Measurements from ENCODE around the gene SAA2. TPM values are rescaled to one million over a fixed set of nuclear protein-coding genes. Genes with fewer than 3 reads are reported as not detected.
"Not testable (repeated sequence)": the region's sequence is repeated elsewhere in the genome, so short reads cannot be mapped to it uniquely, and the experiment has no call there.

The SAA2 gene
- polyA plus RNA-seq, 1 donor (not counting 4 experiments of a cell fraction or from before 2014, with no cell fraction given) = 1.2 TPM

DNA sequence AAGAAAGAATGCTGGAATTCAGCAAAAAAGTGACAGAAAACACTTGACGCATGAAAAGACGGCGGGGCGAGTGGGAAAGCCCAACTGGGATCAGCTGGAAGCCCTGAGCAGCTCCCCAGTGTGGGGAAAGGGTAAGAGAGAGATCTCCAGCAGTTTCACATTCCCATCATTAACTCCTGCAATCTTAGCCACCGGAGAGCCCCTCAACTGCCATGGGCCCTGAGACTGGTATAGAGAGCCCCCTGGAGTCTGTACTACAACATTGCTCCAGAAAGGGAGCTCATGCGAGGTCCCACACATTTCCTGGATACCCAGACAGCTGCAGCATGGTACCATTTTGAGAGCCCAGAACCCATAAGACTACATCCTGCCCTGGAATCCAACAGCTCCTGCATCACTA lies 44.7 kb downstream of the SAA2 start:
- Histone ChIP-seq H3K27me3 (ENCODE audit: control insufficient read depth, extremely low read depth, insufficient read depth, low read length) (peaks cover 2% of the 10 kb centered on the region), H3K9me3 (ENCODE audit: control insufficient read depth, low read depth, low read length) (no peaks in the 10 kb centered on the region), H3K9me1 (ENCODE audit: control insufficient read depth, extremely low read depth, insufficient read depth, low read length) (no peaks in the 10 kb centered on the region), H3K27ac (ENCODE audit: control insufficient read depth, insufficient read depth, low read length) (no peak overlapping the region), H3K4me1 (ENCODE audit: control insufficient read depth, extremely low read depth, insufficient read depth, low read length) (no peaks in the 10 kb centered on the region), H3K79me2 (ENCODE audit: control insufficient read depth, insufficient read depth, low read length) (no peaks in the 10 kb centered on the region), H3K4me3 (ENCODE audit: control insufficient read depth in 2 of 3, extremely low read depth in 1 of 3, insufficient read depth in 2 of 3, low read depth in 1 of 3, low read length in 3 of 3) (no peak overlapping the region), H4K20me1 (ENCODE audit: control insufficient read depth, extremely low read depth, insufficient read depth, low read length) (no peaks in the 10 kb centered on the region), H2AFZ (ENCODE audit: control insufficient read depth, low read length) (no peak overlapping the region), H3K4me2 (ENCODE audit: control insufficient read depth, extremely low read depth, insufficient read depth, low read depth, low read length) (no peak overlapping the region), H3K9ac (ENCODE audit: control insufficient read depth, extremely low read depth, insufficient read depth, low read length) (no peak overlapping the region), H3K36me3 (ENCODE audit: control insufficient read depth in 2 of 2, extremely low read depth in 1 of 2, insufficient read depth in 2 of 2, low read length in 2 of 2) (no peaks in the 10 kb centered on the region)
- dilution Hi-C loops (cut with MboI; ENCODE audit: extremely low pct_ligation_motif_present, low sequenced_read_pairs) = no loop called here
- FAIRE-seq = peak; percentile 48
- TF ChIP-seq, protein P1, sequence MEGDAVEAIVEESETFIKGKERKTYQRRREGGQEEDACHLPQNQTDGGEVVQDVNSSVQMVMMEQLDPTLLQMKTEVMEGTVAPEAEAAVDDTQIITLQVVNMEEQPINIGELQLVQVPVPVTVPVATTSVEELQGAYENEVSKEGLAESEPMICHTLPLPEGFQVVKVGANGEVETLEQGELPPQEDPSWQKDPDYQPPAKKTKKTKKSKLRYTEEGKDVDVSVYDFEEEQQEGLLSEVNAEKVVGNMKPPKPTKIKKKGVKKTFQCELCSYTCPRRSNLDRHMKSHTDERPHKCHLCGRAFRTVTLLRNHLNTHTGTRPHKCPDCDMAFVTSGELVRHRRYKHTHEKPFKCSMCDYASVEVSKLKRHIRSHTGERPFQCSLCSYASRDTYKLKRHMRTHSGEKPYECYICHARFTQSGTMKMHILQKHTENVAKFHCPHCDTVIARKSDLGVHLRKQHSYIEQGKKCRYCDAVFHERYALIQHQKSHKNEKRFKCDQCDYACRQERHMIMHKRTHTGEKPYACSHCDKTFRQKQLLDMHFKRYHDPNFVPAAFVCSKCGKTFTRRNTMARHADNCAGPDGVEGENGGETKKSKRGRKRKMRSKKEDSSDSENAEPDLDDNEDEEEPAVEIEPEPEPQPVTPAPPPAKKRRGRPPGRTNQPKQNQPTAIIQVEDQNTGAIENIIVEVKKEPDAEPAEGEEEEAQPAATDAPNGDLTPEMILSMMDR (optimal IDR thresholded peaks at IDR 0.05 in 1 of 3, IDR thresholded peaks at IDR 0.05 in 1 of 3, conservative IDR thresholded peaks at IDR 0.05 in 1 of 3; ENCODE audit: extremely low read depth in 1 of 3, insufficient read depth in 2 of 3, low read length in 3 of 3) = peak; percentile 44 to 61 (median 49)
- no peak for TF ChIP-seq EZH2 (IDR thresholded peaks at IDR 0.05; ENCODE audit: low read length)
- no peak for DNase-seq (ENCODE audit: low read depth, low spot score)

DNA sequence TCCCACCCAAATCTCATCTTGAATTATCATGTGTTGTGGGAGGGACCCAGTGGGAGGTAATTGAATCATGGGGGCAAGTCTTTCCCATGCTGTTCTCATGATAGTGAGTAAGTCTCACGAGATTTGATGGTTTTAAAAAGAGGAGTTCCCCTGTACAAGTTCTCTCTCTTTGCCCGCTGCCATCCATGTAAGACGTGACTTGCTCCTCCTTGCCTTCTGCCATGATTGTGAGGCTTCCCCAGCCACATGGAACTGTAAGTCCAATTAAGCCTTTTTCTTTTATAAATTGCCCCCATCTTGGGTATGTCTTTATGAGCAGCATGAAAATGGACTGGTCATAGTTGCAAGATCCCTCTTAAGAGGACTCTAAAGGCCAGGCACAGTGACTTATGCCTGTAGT lies 50.7 kb downstream of the SAA2 start:
- H3K4me3 ChIP-seq (ENCODE audit: control insufficient read depth in 2 of 3, extremely low read depth in 1 of 3, insufficient read depth in 2 of 3, low read depth in 1 of 3, low read length in 3 of 3); H3K4me1 ChIP-seq (ENCODE audit: control insufficient read depth, extremely low read depth, insufficient read depth, low read length); H3K79me2 ChIP-seq (ENCODE audit: control insufficient read depth, insufficient read depth, low read length); H3K27ac ChIP-seq (ENCODE audit: control insufficient read depth, insufficient read depth, low read length); DNase-seq (ENCODE audit: low read depth, low spot score); H3K9me3 ChIP-seq (ENCODE audit: control insufficient read depth, low read depth, low read length); dilution Hi-C loops (cut with MboI; ENCODE audit: extremely low pct_ligation_motif_present, low sequenced_read_pairs); H4K20me1 ChIP-seq (ENCODE audit: control insufficient read depth, extremely low read depth, insufficient read depth, low read length); H3K36me3 ChIP-seq (ENCODE audit: control insufficient read depth in 2 of 2, extremely low read depth in 1 of 2, insufficient read depth in 2 of 2, low read length in 2 of 2); H2AFZ ChIP-seq (ENCODE audit: control insufficient read depth, low read length); FAIRE-seq; H3K9ac ChIP-seq (ENCODE audit: control insufficient read depth, extremely low read depth, insufficient read depth, low read length); H3K9me1 ChIP-seq (ENCODE audit: control insufficient read depth, extremely low read depth, insufficient read depth, low read length); H3K4me2 ChIP-seq (ENCODE audit: control insufficient read depth, extremely low read depth, insufficient read depth, low read depth, low read length): not testable (repeated sequence)
- H3K27me3 ChIP-seq (ENCODE audit: control insufficient read depth, extremely low read depth, insufficient read depth, low read length) = peaks cover 13% of the 10 kb centered on the region

DNA sequence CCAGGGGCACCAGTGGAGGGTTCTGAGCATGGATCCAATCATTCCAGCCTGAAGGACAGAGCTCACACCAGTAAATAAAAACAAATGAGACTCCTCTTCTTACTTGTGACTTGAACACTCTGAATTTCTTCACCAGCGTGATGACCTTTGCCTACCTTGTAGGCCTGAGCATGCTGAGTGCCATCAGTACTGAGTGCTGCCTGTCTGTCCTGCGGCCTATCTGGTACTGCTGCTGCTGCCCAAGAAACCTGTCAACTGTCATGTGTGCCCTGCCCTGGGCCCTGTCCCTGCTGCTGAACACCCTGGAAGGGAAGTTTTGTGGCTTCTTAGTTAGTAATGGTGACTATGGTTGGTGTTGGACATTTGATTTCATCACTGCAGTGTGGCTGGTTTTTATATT lies 51.9 kb downstream of the SAA2 start:
- dilution Hi-C loops (cut with MboI; ENCODE audit: extremely low pct_ligation_motif_present, low sequenced_read_pairs) = no loop called here
- Histone ChIP-seq H3K9me1 (ENCODE audit: control insufficient read depth, extremely low read depth, insufficient read depth, low read length) (no peaks in the 10 kb centered on the region), H3K4me3 (ENCODE audit: control insufficient read depth in 2 of 3, extremely low read depth in 1 of 3, insufficient read depth in 2 of 3, low read depth in 1 of 3, low read length in 3 of 3) (no peak overlapping the region), H3K9me3 (ENCODE audit: control insufficient read depth, low read depth, low read length) (no peaks in the 10 kb centered on the region), H3K79me2 (ENCODE audit: control insufficient read depth, insufficient read depth, low read length) (no peaks in the 10 kb centered on the region), H3K27me3 (ENCODE audit: control insufficient read depth, extremely low read depth, insufficient read depth, low read length) (peaks cover 13% of the 10 kb centered on the region), H3K9ac (ENCODE audit: control insufficient read depth, extremely low read depth, insufficient read depth, low read length) (no peak overlapping the region), H4K20me1 (ENCODE audit: control insufficient read depth, extremely low read depth, insufficient read depth, low read length) (no peaks in the 10 kb centered on the region), H3K36me3 (ENCODE audit: control insufficient read depth in 2 of 2, extremely low read depth in 1 of 2, insufficient read depth in 2 of 2, low read length in 2 of 2) (no peaks in the 10 kb centered on the region), H3K4me1 (ENCODE audit: control insufficient read depth, extremely low read depth, insufficient read depth, low read length) (no peaks in the 10 kb centered on the region), H3K27ac (ENCODE audit: control insufficient read depth, insufficient read depth, low read length) (no peak overlapping the region), H2AFZ (ENCODE audit: control insufficient read depth, low read length) (no peak overlapping the region), H3K4me2 (ENCODE audit: control insufficient read depth, extremely low read depth, insufficient read depth, low read depth, low read length) (no peak overlapping the region)
- TF ChIP-seq EZH2 (IDR thresholded peaks at IDR 0.05; ENCODE audit: low read length) = no peak
- TF ChIP-seq, protein P1 (optimal IDR thresholded peaks at IDR 0.05 in 1 of 3, IDR thresholded peaks at IDR 0.05 in 1 of 3, conservative IDR thresholded peaks at IDR 0.05 in 1 of 3; ENCODE audit: extremely low read depth in 1 of 3, insufficient read depth in 2 of 3, low read length in 3 of 3) = no peak
- FAIRE-seq (no peak), DNase-seq (ENCODE audit: low read depth, low spot score) (no peak)
